ENCODE data around the gene SKI. TPM values are rescaled to one million over a fixed set of nuclear protein-coding genes. Genes with fewer than 3 reads are reported as not detected.

Gene SKI
- total RNA-seq: 10 to 100 TPM; 47.7 to 90.7 TPM
- 10 to 100 TPM; 17.1 to 33.8 TPM for polyA plus RNA-seq
- long read RNA-seq, donor 1, full-length matches to known transcripts: 5 of 17 reads
- long read RNA-seq, donor 1, partial matches to known transcripts: 12 of 17 reads
- long read RNA-seq, donor 1, other reads (novel, unspliced or antisense): 0 of 17 reads
- long read RNA-seq, donor 2, full-length matches to known transcripts: 1 of 1 reads
- long read RNA-seq, donor 2, partial matches to known transcripts: 0 of 1 reads
- long read RNA-seq, donor 2, other reads (novel, unspliced or antisense): 0 of 1 reads
- long read RNA-seq, donor 3, full-length matches to known transcripts: 4 of 4 reads
- long read RNA-seq, donor 3, partial matches to known transcripts: 0 of 4 reads
- long read RNA-seq, donor 3, other reads (novel, unspliced or antisense): 0 of 4 reads
- long read RNA-seq, donor 4, full-length matches to known transcripts: 2 of 10 reads
- long read RNA-seq, donor 4, partial matches to known transcripts: 8 of 10 reads
- long read RNA-seq, donor 4, other reads (novel, unspliced or antisense): 0 of 10 reads
- long read RNA-seq, donor 5, partial matches to known transcripts: 121 of 121 reads
- long read RNA-seq, donor 5, other reads (novel, unspliced or antisense): 0 of 121 reads

DNA sequence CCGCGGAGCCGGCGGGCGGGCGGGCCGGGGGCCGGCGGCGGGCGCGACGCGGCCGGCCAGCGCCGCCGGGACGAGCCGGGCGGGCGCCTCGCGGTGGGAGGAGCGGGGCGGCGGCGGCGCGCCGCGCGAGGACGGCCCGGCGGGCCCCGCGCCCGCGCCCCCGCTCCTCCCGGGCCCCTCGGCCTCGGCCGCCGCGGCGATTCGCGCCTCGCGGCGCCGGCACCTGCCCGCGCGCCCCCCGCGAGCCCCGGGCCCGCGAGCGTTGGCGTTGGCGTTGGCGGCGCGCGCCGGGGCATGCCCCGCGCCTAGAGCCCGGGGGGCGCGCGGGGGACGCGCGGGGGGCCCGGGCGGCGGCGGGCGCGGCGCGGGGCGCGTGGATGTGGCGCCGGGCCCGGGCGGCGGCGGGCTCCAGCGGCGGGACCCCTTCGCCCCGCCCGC is at the start of gene SKI:
TSS of gene SKI (plus strand) at position 163 of the 438 bp plus-strand sequence. CDS start 448 bp downstream, outside the sequence.
- peak within 1 kb of the TSS; percentile 99 to 100 for H3K27ac ChIP-seq (ENCODE audit: low read depth in 1 of 2, low read length in 1 of 2)
- DNase-seq (no peak), ATAC-seq (ENCODE audit: insufficient read depth, low FRiP score) (no peak)
- peaks cover 0 to 15% (median 0%) of the 10 kb centered on the region in 4 donors for H3K36me3 ChIP-seq (ENCODE audit: control insufficient read depth in 4 of 4, insufficient read depth in 4 of 4, low read length in 4 of 4)
- peaks cover 6 to 38% (median 15%) of the 10 kb centered on the region in 5 donors for H3K4me1 ChIP-seq (ENCODE audit: control insufficient read depth in 5 of 5, insufficient read depth in 5 of 5, low read length in 5 of 5)
- peak within 1 kb of the TSS in 1 of 2 donors; percentile 42 for H3K9ac ChIP-seq (ENCODE audit: insufficient read depth in 1 of 2, low read length in 2 of 2)
- peak within 1 kb of the TSS; percentile 80 for H3K4me3 ChIP-seq
- H3K27me3 ChIP-seq (ENCODE audit: control insufficient read depth in 3 of 3, insufficient read depth in 3 of 3, low read length in 2 of 3): no peaks in the 10 kb centered on the region
- peaks cover 0 to 5% (median 0%) of the 10 kb centered on the region in 4 donors for H3K9me3 ChIP-seq (ENCODE audit: control insufficient read depth in 4 of 4, insufficient read depth in 3 of 4, low read length in 3 of 4)
- TF ChIP-seq, protein P1, sequence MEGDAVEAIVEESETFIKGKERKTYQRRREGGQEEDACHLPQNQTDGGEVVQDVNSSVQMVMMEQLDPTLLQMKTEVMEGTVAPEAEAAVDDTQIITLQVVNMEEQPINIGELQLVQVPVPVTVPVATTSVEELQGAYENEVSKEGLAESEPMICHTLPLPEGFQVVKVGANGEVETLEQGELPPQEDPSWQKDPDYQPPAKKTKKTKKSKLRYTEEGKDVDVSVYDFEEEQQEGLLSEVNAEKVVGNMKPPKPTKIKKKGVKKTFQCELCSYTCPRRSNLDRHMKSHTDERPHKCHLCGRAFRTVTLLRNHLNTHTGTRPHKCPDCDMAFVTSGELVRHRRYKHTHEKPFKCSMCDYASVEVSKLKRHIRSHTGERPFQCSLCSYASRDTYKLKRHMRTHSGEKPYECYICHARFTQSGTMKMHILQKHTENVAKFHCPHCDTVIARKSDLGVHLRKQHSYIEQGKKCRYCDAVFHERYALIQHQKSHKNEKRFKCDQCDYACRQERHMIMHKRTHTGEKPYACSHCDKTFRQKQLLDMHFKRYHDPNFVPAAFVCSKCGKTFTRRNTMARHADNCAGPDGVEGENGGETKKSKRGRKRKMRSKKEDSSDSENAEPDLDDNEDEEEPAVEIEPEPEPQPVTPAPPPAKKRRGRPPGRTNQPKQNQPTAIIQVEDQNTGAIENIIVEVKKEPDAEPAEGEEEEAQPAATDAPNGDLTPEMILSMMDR (IDR thresholded peaks at IDR 0.05; ENCODE audit: control extremely low read depth, extremely low read depth): no peak
- 1 to 4% methylated on average over 5 to 100 of the region's 100 CpGs for WGBS, 2 donors

DNA sequence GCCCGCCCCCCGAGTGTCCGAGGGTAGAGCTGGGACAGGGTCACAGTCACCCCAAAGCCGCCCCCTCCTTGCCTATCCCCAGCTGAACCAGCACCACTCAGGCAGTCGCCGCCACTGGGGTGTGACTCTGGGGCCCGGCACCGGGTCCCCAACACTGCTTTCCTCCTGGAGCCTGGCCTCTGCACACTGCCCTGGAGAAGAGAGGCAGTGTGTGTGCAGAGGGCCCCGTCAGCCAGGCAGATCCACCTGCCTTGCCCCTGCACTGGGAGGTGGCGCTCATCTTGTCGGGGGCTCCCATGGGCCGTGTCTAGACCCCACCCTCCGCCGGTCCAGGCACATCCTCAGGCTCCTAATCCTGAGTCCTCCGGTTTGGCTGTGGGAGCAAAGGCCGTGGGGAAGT is 49.2 kb upstream of the SKI start:
- 92% methylated on average over 15 to 16 of the region's 16 CpGs for WGBS, 2 donors
- peaks cover 0 to 24% (median 2%) of the 10 kb centered on the region in 4 donors for H3K36me3 ChIP-seq (ENCODE audit: control insufficient read depth in 4 of 4, insufficient read depth in 4 of 4, low read length in 4 of 4)
- H3K4me3 ChIP-seq: no peak overlapping the region
- DNase-seq (no peak), ATAC-seq (ENCODE audit: insufficient read depth, low FRiP score) (no peak)
- no peak overlapping the region for H3K27ac ChIP-seq (ENCODE audit: low read depth in 1 of 2, low read length in 1 of 2)
- peaks cover 0 to 5% (median 0%) of the 10 kb centered on the region in 5 donors for H3K4me1 ChIP-seq (ENCODE audit: control insufficient read depth in 5 of 5, insufficient read depth in 5 of 5, low read length in 5 of 5)
- no peaks in the 10 kb centered on the region for H3K27me3 ChIP-seq (ENCODE audit: control insufficient read depth in 3 of 3, insufficient read depth in 3 of 3, low read length in 2 of 3)
- TF ChIP-seq, protein P1 (IDR thresholded peaks at IDR 0.05; ENCODE audit: control extremely low read depth, extremely low read depth): no peak
- H3K9ac ChIP-seq (ENCODE audit: insufficient read depth in 1 of 2, low read length in 2 of 2): no peak overlapping the region
- no peaks in the 10 kb centered on the region for H3K9me3 ChIP-seq (ENCODE audit: control insufficient read depth in 4 of 4, insufficient read depth in 3 of 4, low read length in 3 of 4)

DNA sequence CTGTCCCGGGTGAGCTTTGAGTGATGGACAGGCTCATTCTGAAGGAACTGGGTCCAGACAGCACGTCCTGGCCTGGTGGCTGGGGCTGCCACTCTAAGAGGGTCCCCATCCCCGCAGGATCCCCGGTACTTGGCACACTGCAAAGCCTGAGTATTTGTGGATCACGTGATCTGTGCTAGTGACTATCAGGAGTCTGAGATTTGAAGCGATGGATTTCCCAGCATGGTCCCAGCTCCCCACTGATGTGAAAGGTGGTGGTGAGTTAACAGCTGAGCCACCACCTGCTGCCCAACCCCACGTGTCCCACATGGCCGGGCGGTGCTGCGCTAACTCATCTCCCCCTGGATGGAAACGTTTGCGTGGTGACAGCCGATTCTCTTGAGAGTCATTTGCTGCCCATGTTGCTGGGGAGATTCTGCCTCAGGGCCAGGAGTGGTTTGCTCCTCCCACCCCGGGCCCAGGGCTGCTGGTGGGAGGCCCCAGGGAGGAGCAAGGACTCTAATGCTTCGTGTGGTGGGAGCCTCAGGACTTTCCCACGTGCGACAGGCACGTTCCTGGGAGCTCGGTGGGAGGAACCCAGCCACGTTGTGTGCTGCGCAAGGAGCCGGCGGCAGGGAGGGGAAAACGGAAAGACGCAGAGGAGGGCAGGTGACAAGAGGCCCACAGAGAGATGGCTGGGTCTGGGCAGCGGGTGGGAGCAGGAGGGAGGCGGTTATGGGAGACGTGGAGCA is 48.7 kb upstream of the SKI start:
- no peak for DNase-seq
- no peak overlapping the region for H3K27ac ChIP-seq (ENCODE audit: low read depth in 1 of 2, low read length in 1 of 2)
- no peak overlapping the region for H3K4me3 ChIP-seq
- no peak for ATAC-seq (ENCODE audit: insufficient read depth, low FRiP score)
- H3K36me3 ChIP-seq (ENCODE audit: control insufficient read depth in 4 of 4, insufficient read depth in 4 of 4, low read length in 4 of 4): peaks cover 0 to 25% (median 2%) of the 10 kb centered on the region in 4 donors
- peaks cover 0 to 4% (median 0%) of the 10 kb centered on the region in 5 donors for H3K4me1 ChIP-seq (ENCODE audit: control insufficient read depth in 5 of 5, insufficient read depth in 5 of 5, low read length in 5 of 5)
- H3K9ac ChIP-seq (ENCODE audit: insufficient read depth in 1 of 2, low read length in 2 of 2): no peak overlapping the region
- TF ChIP-seq, protein P1 (IDR thresholded peaks at IDR 0.05; ENCODE audit: control extremely low read depth, extremely low read depth): no peak
- WGBS, 2 donors: 80 to 87% methylated on average over 28 of the region's 28 CpGs
- no peaks in the 10 kb centered on the region for H3K9me3 ChIP-seq (ENCODE audit: control insufficient read depth in 4 of 4, insufficient read depth in 3 of 4, low read length in 3 of 4)
- H3K27me3 ChIP-seq (ENCODE audit: control insufficient read depth in 3 of 3, insufficient read depth in 3 of 3, low read length in 2 of 3): no peaks in the 10 kb centered on the region
